ENCODE results near the gene ZNF423. TPM values are rescaled to one million over a fixed set of nuclear protein-coding genes. Genes with fewer than 3 reads are reported as not detected.

ZNF423 gene
- polyA plus RNA-seq, 3 donors = 24.8 to 33.2 (median 25.8) TPM

- no peak for DNase-seq (ENCODE audit: extremely low read depth in 1 of 11, low read depth in 9 of 11, low spot score in 4 of 11)
Observed at GRCh38 chr16:49462989-49463371, 392.9 kb downstream of the ZNF423 start.

- no peak for DNase-seq (ENCODE audit: extremely low read depth in 1 of 11, low read depth in 9 of 11, low spot score in 4 of 11)
Observed at GRCh38 chr16:49462362-49462988, 393.4 kb downstream of the ZNF423 start.

- no peak for DNase-seq (ENCODE audit: extremely low read depth in 1 of 11, low read depth in 9 of 11, low spot score in 4 of 11)
Observed at GRCh38 chr16:49461517-49461951, 394.4 kb downstream of the ZNF423 start.

GRCh38 chr16:49460786-49461470 lies 395.0 kb downstream of the ZNF423 start:
- DNase-seq (ENCODE audit: extremely low read depth in 1 of 11, low read depth in 9 of 11, low spot score in 4 of 11) = no peak

GRCh38 chr16:49459953-49460735 lies 395.8 kb downstream of the ZNF423 start:
- DNase-seq (ENCODE audit: extremely low read depth in 1 of 11, low read depth in 9 of 11, low spot score in 4 of 11) = no peak

- DNase-seq (ENCODE audit: extremely low read depth in 1 of 11, low read depth in 9 of 11, low spot score in 4 of 11) = no peak
Observed at GRCh38 chr16:49458656-49459445, 397.1 kb downstream of the ZNF423 start.

- DNase-seq (ENCODE audit: extremely low read depth in 1 of 11, low read depth in 9 of 11, low spot score in 4 of 11) = no peak
Observed at GRCh38 chr16:49458243-49458642, 397.7 kb downstream of the ZNF423 start.

GRCh38 chr16:49457196-49457595 lies 398.7 kb downstream of the ZNF423 start:
- no peak for DNase-seq (ENCODE audit: extremely low read depth in 1 of 11, low read depth in 9 of 11, low spot score in 4 of 11)

- DNase-seq (ENCODE audit: extremely low read depth in 1 of 11, low read depth in 9 of 11, low spot score in 4 of 11) = no peak
Observed at GRCh38 chr16:49456763-49457162, 399.1 kb downstream of the ZNF423 start.

- no peak for DNase-seq (ENCODE audit: extremely low read depth in 1 of 11, low read depth in 9 of 11, low spot score in 4 of 11)
Observed at GRCh38 chr16:49455991-49456745, 399.7 kb downstream of the ZNF423 start.

- no peak for DNase-seq (ENCODE audit: extremely low read depth in 1 of 11, low read depth in 9 of 11, low spot score in 4 of 11)
Observed at GRCh38 chr16:49455181-49455990, 400.5 kb downstream of the ZNF423 start.

- DNase-seq (ENCODE audit: extremely low read depth in 1 of 11, low read depth in 9 of 11, low spot score in 4 of 11) = no peak
Observed at GRCh38 chr16:49454426-49455180, 401.3 kb downstream of the ZNF423 start.

GRCh38 chr16:49453983-49454382 lies 401.9 kb downstream of the ZNF423 start:
- no peak for DNase-seq (ENCODE audit: extremely low read depth in 1 of 11, low read depth in 9 of 11, low spot score in 4 of 11)

GRCh38 chr16:49453021-49453420 lies 402.9 kb downstream of the ZNF423 start:
- no peak for DNase-seq (ENCODE audit: extremely low read depth in 1 of 11, low read depth in 9 of 11, low spot score in 4 of 11)

GRCh38 chr16:49452578-49452977 lies 403.3 kb downstream of the ZNF423 start:
- no peak for DNase-seq (ENCODE audit: extremely low read depth in 1 of 11, low read depth in 9 of 11, low spot score in 4 of 11)

- no peak for DNase-seq (ENCODE audit: extremely low read depth in 1 of 11, low read depth in 9 of 11, low spot score in 4 of 11)
Observed at GRCh38 chr16:49452108-49452507, 403.8 kb downstream of the ZNF423 start.

- no peak for DNase-seq (ENCODE audit: extremely low read depth in 1 of 11, low read depth in 9 of 11, low spot score in 4 of 11)
Observed at GRCh38 chr16:49446805-49447204, 409.1 kb downstream of the ZNF423 start.
